Brain microvascular endothelial cell (primary cell): ENCODE data around the gene DNAJB9.

ENCODE experiments used
- DNase-seq: peaks from one replicate; pipeline ENCODE4 v3.0.0-alpha.2; 2020
- H3K27ac ChIP-seq: fragments of 250-450 bp; sonication (Bioruptor Pico); 2 replicates; pipeline ENCODE4 v1.5.1; 2020; ENCODE audit warnings: mild to moderate bottlenecking, moderate library complexity
- H3K27me3 ChIP-seq: fragments of 250-450 bp; sonication (Bioruptor Pico); replicated peaks from 2 replicates; pipeline ENCODE4 v1.5.1; 2020; ENCODE audit warnings: mild to moderate bottlenecking
- H3K36me3 ChIP-seq: fragments of 250-450 bp; sonication (Bioruptor Pico); replicated peaks from 2 replicates; pipeline ENCODE4 v1.5.1; 2020; ENCODE audit warnings: mild to moderate bottlenecking
- H3K4me3 ChIP-seq: 2 replicates; pipeline ENCODE4 v1.5.1; 2011; ENCODE audit warnings: low read depth, mild to moderate bottlenecking, control low read depth, low read length, moderate library complexity
- in situ Hi-C: cut with HindIII; loops from 2 replicates; pipeline ENCODE4 v1.10.0; 2017; ENCODE audit warnings: low sequenced_read_pairs, low pct_ligation_motif_present
- TF ChIP-seq, protein P1 (sequence below): IDR thresholded peaks from 2 replicates; pipeline ENCODE4 v1.5.1; 2011; ENCODE audit warnings: low read depth, mild to moderate bottlenecking, moderate library complexity, low read length, control low read depth, inconsistent platforms; ENCODE audit errors: missing control alignments

The DNAJB9 gene

DNA sequence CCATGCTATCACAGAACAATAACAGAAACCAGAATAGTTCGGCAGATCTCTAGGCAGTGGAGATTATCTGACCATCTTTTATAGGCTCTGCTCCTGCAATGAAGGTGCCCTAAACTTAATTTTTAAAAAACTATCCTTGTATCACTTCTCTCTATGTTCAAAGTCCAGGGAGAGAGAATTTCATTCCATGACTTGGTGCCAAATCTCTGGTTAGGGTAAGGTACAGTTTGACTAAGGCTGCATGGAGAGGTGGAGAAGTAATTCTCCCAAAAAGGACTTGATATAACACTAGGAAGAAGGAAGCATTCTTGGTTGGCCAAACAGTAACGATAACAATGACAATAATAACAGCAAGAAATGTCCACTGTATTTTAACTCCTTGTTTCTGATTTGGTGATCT is 40.0 kb downstream of the DNAJB9 start:
- Histone ChIP-seq H3K27me3 (no peaks in the 10 kb centered on the region), H3K27ac (no peak overlapping the region), H3K36me3 (no peaks in the 10 kb centered on the region), H3K4me3 (no peak overlapping the region)
- in situ Hi-C loops: no loop called here
- no peak for DNase-seq
- TF ChIP-seq, protein P1, sequence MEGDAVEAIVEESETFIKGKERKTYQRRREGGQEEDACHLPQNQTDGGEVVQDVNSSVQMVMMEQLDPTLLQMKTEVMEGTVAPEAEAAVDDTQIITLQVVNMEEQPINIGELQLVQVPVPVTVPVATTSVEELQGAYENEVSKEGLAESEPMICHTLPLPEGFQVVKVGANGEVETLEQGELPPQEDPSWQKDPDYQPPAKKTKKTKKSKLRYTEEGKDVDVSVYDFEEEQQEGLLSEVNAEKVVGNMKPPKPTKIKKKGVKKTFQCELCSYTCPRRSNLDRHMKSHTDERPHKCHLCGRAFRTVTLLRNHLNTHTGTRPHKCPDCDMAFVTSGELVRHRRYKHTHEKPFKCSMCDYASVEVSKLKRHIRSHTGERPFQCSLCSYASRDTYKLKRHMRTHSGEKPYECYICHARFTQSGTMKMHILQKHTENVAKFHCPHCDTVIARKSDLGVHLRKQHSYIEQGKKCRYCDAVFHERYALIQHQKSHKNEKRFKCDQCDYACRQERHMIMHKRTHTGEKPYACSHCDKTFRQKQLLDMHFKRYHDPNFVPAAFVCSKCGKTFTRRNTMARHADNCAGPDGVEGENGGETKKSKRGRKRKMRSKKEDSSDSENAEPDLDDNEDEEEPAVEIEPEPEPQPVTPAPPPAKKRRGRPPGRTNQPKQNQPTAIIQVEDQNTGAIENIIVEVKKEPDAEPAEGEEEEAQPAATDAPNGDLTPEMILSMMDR: no peak

DNA sequence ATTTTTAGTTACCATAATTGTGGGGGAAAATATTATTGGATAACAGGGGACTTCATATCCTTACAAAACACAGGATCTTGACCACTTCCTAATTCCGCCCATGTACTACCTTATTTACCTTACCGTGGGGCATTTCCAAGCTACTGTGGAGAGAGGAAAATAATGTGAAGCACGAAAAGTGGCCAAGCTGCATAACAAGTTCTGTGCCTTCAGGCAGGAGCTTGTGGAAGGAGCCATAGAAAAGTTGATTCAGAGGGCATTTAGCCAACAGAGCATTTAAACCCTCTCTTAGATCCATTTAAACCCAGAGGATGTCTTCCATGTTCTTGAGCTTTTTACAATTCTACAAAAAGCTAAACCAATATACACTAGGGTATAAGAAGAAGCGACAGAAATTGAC is 41.6 kb downstream of the DNAJB9 start:
- TF ChIP-seq, protein P1: no peak

DNA sequence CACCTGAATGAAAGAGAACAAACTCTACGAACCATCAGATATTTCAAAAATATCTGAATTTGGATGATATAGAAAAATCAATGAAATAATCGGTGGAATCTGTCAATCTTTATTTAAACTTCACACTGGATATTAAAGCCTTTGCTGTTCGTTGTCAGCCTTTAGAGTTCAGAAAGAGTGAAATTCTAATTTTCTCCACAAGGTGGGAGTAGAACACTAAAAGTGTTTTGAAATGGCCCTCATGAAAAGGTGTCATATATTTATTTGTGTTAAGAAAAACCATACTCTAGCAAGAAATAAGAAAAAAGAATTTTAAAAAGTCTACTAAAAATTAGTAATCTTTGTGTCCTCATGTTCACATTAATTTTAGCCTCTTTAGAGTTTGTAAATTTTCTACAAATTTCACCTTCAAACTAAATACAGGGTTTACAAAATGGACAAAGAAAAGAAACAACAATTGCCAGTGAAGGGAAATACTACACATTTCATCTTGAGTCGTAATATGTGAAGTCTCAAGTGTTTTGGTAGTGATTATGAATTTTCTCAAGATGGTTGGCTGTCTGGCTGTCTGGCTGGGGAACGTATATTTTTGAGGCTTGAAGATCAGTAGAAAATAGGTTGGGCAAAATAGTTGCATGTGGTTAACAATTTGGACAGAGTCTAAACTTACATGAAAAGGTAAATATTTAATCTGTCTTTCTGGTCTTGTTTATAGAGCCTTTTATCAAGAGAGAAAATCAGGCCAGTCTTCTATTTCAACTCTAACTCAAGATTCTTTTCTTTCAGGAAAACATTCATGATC is 43.7 kb downstream of the DNAJB9 start:
- Histone ChIP-seq H3K27me3 (no peaks in the 10 kb centered on the region), H3K27ac (no peak overlapping the region), H3K36me3 (no peaks in the 10 kb centered on the region), H3K4me3 (no peak overlapping the region)
- peak; percentile 5 for DNase-seq
- in situ Hi-C loops: no loop called here
- TF ChIP-seq, protein P1: peak; percentile 35

More for the DNA sequence above, 41.6 kb downstream of the DNAJB9 start:
- Histone ChIP-seq H3K4me3 (no peak overlapping the region), H3K36me3 (no peaks in the 10 kb centered on the region), H3K27ac (no peak overlapping the region), H3K27me3 (no peaks in the 10 kb centered on the region)
- in situ Hi-C loops: no loop called here
- no peak for DNase-seq

DNA sequence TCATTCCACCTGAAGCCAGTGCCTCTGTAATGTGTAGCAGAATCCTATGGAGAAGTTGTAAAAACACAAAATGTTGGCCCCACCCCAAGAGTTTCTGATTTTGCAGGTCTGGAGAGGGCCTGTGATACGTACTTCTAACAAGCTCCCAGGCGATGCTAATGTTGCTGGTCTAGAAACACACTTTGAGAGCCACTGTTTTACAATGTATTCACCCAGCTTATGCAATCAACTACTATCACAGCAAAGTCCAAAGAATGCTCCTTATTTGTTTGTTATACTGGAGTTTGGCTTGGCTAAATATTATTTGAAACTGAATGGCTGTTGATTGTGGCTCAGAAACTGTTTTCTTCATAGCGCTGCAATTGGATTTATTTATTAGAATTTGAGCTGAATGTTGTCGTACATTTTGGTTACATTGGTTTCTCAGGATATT is 44.3 kb downstream of the DNAJB9 start:
- in situ Hi-C loops: no loop called here
- H3K27me3 ChIP-seq: no peaks in the 10 kb centered on the region
- H3K27ac ChIP-seq: no peak overlapping the region
- H3K4me3 ChIP-seq: no peak overlapping the region
- no peaks in the 10 kb centered on the region for H3K36me3 ChIP-seq
- TF ChIP-seq, protein P1: no peak
- no peak for DNase-seq

DNA sequence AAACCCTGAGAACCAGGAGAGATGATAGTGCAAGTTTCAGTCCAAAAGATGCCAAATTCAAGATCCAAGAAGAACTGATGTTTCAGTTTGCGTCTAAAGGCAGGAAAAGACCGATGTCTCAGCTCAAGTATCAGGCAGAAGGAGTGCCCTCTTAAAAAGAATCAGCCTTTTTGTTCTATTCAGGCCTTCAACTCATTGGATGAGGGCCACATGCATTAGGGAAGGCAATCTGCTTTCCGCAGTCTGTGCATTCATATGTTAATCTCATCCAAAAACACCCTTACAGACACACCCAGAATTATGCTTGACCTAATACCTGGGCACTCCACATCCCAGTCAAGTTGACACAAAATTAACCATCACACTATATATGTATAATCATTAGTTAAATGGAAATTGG is 45.2 kb downstream of the DNAJB9 start:
- TF ChIP-seq, protein P1: no peak
- Histone ChIP-seq H3K27me3 (no peaks in the 10 kb centered on the region), H3K27ac (no peak overlapping the region), H3K4me3 (no peak overlapping the region), H3K36me3 (no peaks in the 10 kb centered on the region)
- in situ Hi-C loops: no loop called here
- no peak for DNase-seq

DNA sequence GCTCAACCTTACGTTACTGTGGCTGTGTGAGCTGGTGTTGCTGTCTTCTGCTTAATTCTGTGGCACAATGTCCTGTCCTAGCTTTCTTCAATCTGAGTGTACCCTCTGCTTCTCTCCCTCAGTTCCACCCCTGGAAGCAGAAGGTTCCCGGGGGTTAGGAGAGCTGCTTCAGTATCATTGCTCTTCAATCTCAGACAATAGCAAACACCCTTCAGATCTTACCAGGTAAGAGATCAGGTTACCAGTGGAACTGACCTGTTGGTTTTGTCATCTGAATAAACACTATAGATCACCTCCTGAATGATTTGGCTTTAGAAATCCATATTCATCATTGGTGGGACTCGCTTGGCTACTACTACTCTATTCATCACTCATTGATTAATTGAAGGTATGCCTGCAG is 48.4 kb downstream of the DNAJB9 start:
- TF ChIP-seq, protein P1: no peak
- no peak for DNase-seq
- in situ Hi-C loops: no loop called here
- Histone ChIP-seq H3K36me3 (no peaks in the 10 kb centered on the region), H3K27ac (no peak overlapping the region), H3K4me3 (no peak overlapping the region), H3K27me3 (no peaks in the 10 kb centered on the region)
